NT2/D1 (cell line): ENCODE measurements around the gene NCMAP.
"Not testable (repeated sequence)": the region's sequence is repeated elsewhere in the genome, so short reads cannot be mapped to it uniquely, and the experiment has no call there.

Source experiments
- DNase-seq: peaks from one replicate; pipeline ENCODE4 v3.0.0-alpha.2; 2011; ENCODE audit warnings: low read depth, low spot score
- H3K27me3 ChIP-seq: 2 replicates; pipeline ENCODE4 v1.6.0; 2011; ENCODE audit warnings: mild to moderate bottlenecking; ENCODE audit not compliant: insufficient read length, insufficient read depth
- H3K36me3 ChIP-seq: 2 replicates; pipeline ENCODE4 v1.6.1; 2011; ENCODE audit warnings: mild to moderate bottlenecking, low read length, mixed read lengths; ENCODE audit not compliant: insufficient read depth, insufficient read length
- H3K4me1 ChIP-seq: 2 replicates; pipeline ENCODE4 v1.5.1; 2011; ENCODE audit not compliant: insufficient read depth, insufficient read length
- H3K4me3 ChIP-seq: 2 replicates; pipeline ENCODE4 v1.5.1; 2011; ENCODE audit warnings: low read depth; ENCODE audit not compliant: insufficient read length
- H3K9ac ChIP-seq: 2 replicates; pipeline ENCODE4 v1.6.0; 2011; ENCODE audit warnings: low read depth; ENCODE audit not compliant: insufficient read length
- H3K9me3 ChIP-seq: 2 replicates; pipeline ENCODE4 v1.5.1; 2011; ENCODE audit warnings: mild to moderate bottlenecking, low read length; ENCODE audit not compliant: insufficient read depth
- SUZ12 ChIP-seq: IDR thresholded peaks from 2 replicates; pipeline ENCODE4 v1.6.1; 2011; ENCODE audit not compliant: insufficient read length, insufficient read depth; ENCODE audit errors: extremely low read depth
- YY1 ChIP-seq: IDR thresholded peaks from 2 replicates; pipeline ENCODE4 v1.6.1; 2011; ENCODE audit not compliant: insufficient read length, insufficient read depth
- ZNF274 ChIP-seq: IDR thresholded peaks from 2 replicates; pipeline ENCODE4 v1.6.1; 2011; ENCODE audit warnings: mild to moderate bottlenecking, low read depth, low read length

The NCMAP gene

GRCh38 chr1:24544239-24544638 lies 11.6 kb upstream of the NCMAP start:
- H3K4me3 ChIP-seq, result no peak overlapping the region
- H3K27me3 ChIP-seq, result no peaks in the 10 kb centered on the region
- no peaks in the 10 kb centered on the region for H3K4me1 ChIP-seq
- no peak overlapping the region for H3K9ac ChIP-seq
- TF ChIP-seq YY1 (no peak), SUZ12 (no peak), ZNF274 (no peak)
- DNase-seq, result no peak
- no peaks in the 10 kb centered on the region for H3K9me3 ChIP-seq
- no peaks in the 10 kb centered on the region for H3K36me3 ChIP-seq

GRCh38 chr1:24545662-24546061 lies 10.2 kb upstream of the NCMAP start:
- Histone ChIP-seq H3K4me3 (no peak overlapping the region), H3K36me3 (no peaks in the 10 kb centered on the region), H3K4me1 (no peaks in the 10 kb centered on the region), H3K9me3 (no peaks in the 10 kb centered on the region), H3K9ac (no peak overlapping the region), H3K27me3 (no peaks in the 10 kb centered on the region)
- DNase-seq, result no peak
- no peak for TF ChIP-seq ZNF274
- TF ChIP-seq YY1, result no peak
- TF ChIP-seq SUZ12, result no peak

- H3K4me1 ChIP-seq, result peaks cover 3% of the 10 kb centered on the region
- DNase-seq, result no peak
- no peaks in the 10 kb centered on the region for H3K9me3 ChIP-seq
- TF ChIP-seq ZNF274, result no peak
- TF ChIP-seq SUZ12, result no peak
- no peak for TF ChIP-seq YY1
- H3K4me3 ChIP-seq, result no peak overlapping the region
- no peaks in the 10 kb centered on the region for H3K27me3 ChIP-seq
- H3K36me3 ChIP-seq, result no peaks in the 10 kb centered on the region
- no peak overlapping the region for H3K9ac ChIP-seq
Measured at GRCh38 chr1:24547195-24547594, 8.7 kb upstream of the NCMAP start.

GRCh38 chr1:24548070-24548469 lies 7.8 kb upstream of the NCMAP start:
- TF ChIP-seq SUZ12 (no peak), ZNF274 (no peak), YY1 (no peak)
- Histone ChIP-seq H3K9ac (no peak overlapping the region), H3K4me1 (peaks cover 3% of the 10 kb centered on the region), H3K9me3 (no peaks in the 10 kb centered on the region), H3K4me3 (no peak overlapping the region), H3K27me3 (no peaks in the 10 kb centered on the region), H3K36me3 (no peaks in the 10 kb centered on the region)
- no peak for DNase-seq

- H3K9ac ChIP-seq, H3K36me3 ChIP-seq, H3K27me3 ChIP-seq, H3K4me1 ChIP-seq, H3K9me3 ChIP-seq, H3K4me3 ChIP-seq, DNase-seq: not testable (repeated sequence)
Measured at GRCh38 chr1:24549210-24549609, 6.7 kb upstream of the NCMAP start.

- peaks cover 19% of the 10 kb centered on the region for H3K27me3 ChIP-seq
- H3K9ac ChIP-seq, result no peak overlapping the region
- no peak for DNase-seq
- H3K9me3 ChIP-seq, result no peaks in the 10 kb centered on the region
- no peak for TF ChIP-seq ZNF274
- TF ChIP-seq SUZ12, result no peak
- no peak for TF ChIP-seq YY1
- no peaks in the 10 kb centered on the region for H3K36me3 ChIP-seq
- H3K4me3 ChIP-seq, result no peak overlapping the region
- peaks cover 3% of the 10 kb centered on the region for H3K4me1 ChIP-seq
Measured at GRCh38 chr1:24551290-24551959, 4.5 kb upstream of the NCMAP start.

- Histone ChIP-seq H3K4me3 (no peak overlapping the region), H3K9me3 (no peaks in the 10 kb centered on the region), H3K4me1 (peaks cover 3% of the 10 kb centered on the region), H3K36me3 (no peaks in the 10 kb centered on the region), H3K9ac (no peak overlapping the region), H3K27me3 (peaks cover 25% of the 10 kb centered on the region)
- no peak for TF ChIP-seq ZNF274
- TF ChIP-seq YY1, result no peak
- no peak for TF ChIP-seq SUZ12
- no peak for DNase-seq
Measured at GRCh38 chr1:24551960-24552571, 3.8 kb upstream of the NCMAP start.
